Cardiac muscle cell (in vitro differentiated cells and primary cell): Measurements from ENCODE around the gene BTNL3. TPM values are rescaled to one million over a fixed set of nuclear protein-coding genes. Genes with fewer than 3 reads are reported as not detected.
"Not testable (repeated sequence)": the region's sequence is repeated elsewhere in the genome, so short reads cannot be mapped to it uniquely, and the experiment has no call there.

Experiments
- DNase-seq, 2 donors: peaks; one replicate each; pipeline versions ENCODE4 v3.0.0 to v3.0.0-alpha.2; 2010 to 2017; ENCODE audit warnings: low read depth in 1 of 2, low spot score in 1 of 2
- H3K27ac ChIP-seq: fragments of 200-600 bp; sonication (generic); 2 replicates; pipeline ENCODE4 v1.5.1; 2016
- H3K27me3 ChIP-seq: fragments of 200-600 bp; sonication (generic); 2 replicates; pipeline ENCODE4 v1.6.0; 2016; ENCODE audit warnings: control low read depth
- H3K36me3 ChIP-seq: fragments of 200-600 bp; sonication (generic); 2 replicates; pipeline ENCODE4 v1.5.1; 2016; ENCODE audit warnings: control low read depth
- H3K4me1 ChIP-seq: fragments of 200-600 bp; sonication (generic); 2 replicates; pipeline ENCODE4 v1.8.1; 2017; ENCODE audit warnings: low read depth, mild to moderate bottlenecking, mixed run types
- H3K4me3 ChIP-seq: fragments of 200-600 bp; sonication (generic); 2 replicates; pipeline ENCODE4 v1.5.1; 2016; ENCODE audit warnings: mild to moderate bottlenecking
- H3K9me3 ChIP-seq: fragments of 200-600 bp; sonication (generic); 2 replicates; pipeline ENCODE4 v1.5.1; 2017; ENCODE audit warnings: low read depth, mild to moderate bottlenecking, control low read depth
- polyA plus RNA-seq: library from polyadenylated mRNA; unstranded; fragments of >200 nt; fragmentation: Nextera tagmentation; extraction: Ambion mirVana; gene quantifications from 2 replicates; pipeline ENCODE4 v1.2.1, GENCODE V29; 2016
- total RNA-seq: library from RNA; depleted of rRNA; stranded (reverse); fragments of >200 nt; gene quantifications from 2 replicates; pipeline ENCODE4 v1.2.3, GENCODE V29; 2016
- TF ChIP-seq, protein P1 (sequence below): IDR thresholded peaks from 2 replicates; pipeline ENCODE4 v1.5.1; 2012; ENCODE audit warnings: low read depth, mild to moderate bottlenecking, low read length

Gene BTNL3
- total and polyA plus RNA-seq, 2 experiments from 2014 or later = not detected

GRCh38 chr5:181044662-181045305 is 56.1 kb downstream of the BTNL3 start:
- DNase-seq = no peak

GRCh38 chr5:181045316-181045715 is 56.7 kb downstream of the BTNL3 start:
- no peaks in the 10 kb centered on the region for H3K9me3 ChIP-seq
- TF ChIP-seq, protein P1, sequence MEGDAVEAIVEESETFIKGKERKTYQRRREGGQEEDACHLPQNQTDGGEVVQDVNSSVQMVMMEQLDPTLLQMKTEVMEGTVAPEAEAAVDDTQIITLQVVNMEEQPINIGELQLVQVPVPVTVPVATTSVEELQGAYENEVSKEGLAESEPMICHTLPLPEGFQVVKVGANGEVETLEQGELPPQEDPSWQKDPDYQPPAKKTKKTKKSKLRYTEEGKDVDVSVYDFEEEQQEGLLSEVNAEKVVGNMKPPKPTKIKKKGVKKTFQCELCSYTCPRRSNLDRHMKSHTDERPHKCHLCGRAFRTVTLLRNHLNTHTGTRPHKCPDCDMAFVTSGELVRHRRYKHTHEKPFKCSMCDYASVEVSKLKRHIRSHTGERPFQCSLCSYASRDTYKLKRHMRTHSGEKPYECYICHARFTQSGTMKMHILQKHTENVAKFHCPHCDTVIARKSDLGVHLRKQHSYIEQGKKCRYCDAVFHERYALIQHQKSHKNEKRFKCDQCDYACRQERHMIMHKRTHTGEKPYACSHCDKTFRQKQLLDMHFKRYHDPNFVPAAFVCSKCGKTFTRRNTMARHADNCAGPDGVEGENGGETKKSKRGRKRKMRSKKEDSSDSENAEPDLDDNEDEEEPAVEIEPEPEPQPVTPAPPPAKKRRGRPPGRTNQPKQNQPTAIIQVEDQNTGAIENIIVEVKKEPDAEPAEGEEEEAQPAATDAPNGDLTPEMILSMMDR = no peak
- DNase-seq = no peak
- no peaks in the 10 kb centered on the region for H3K36me3 ChIP-seq
- no peak overlapping the region for H3K4me3 ChIP-seq
- peaks cover 7% of the 10 kb centered on the region for H3K27me3 ChIP-seq
- no peak overlapping the region for H3K27ac ChIP-seq
- H3K4me1 ChIP-seq = no peaks in the 10 kb centered on the region

More at GRCh38 chr5:181044662-181045305, 56.1 kb downstream of the BTNL3 start:
- Histone ChIP-seq H3K4me1 (no peaks in the 10 kb centered on the region), H3K27ac (no peak overlapping the region), H3K9me3 (no peaks in the 10 kb centered on the region), H3K27me3 (peaks cover 2% of the 10 kb centered on the region), H3K36me3 (no peaks in the 10 kb centered on the region), H3K4me3 (no peak overlapping the region)
- TF ChIP-seq, protein P1 = no peak

- H3K4me3 ChIP-seq, H3K27ac ChIP-seq, H3K9me3 ChIP-seq, DNase-seq, H3K36me3 ChIP-seq, H3K4me1 ChIP-seq: not testable (repeated sequence)
- H3K27me3 ChIP-seq = peaks cover 12% of the 10 kb centered on the region
These were observed 57.2 kb downstream of the BTNL3 start for GRCh38 chr5:181045857-181046256.

GRCh38 chr5:181047288-181047687 is 58.6 kb downstream of the BTNL3 start:
- TF ChIP-seq, protein P1 = no peak
- Histone ChIP-seq H3K27me3 (peaks cover 25% of the 10 kb centered on the region), H3K4me3 (no peak overlapping the region), H3K36me3 (no peaks in the 10 kb centered on the region), H3K9me3 (no peaks in the 10 kb centered on the region), H3K4me1 (no peaks in the 10 kb centered on the region), H3K27ac (no peak overlapping the region)
- no peak for DNase-seq

- Histone ChIP-seq H3K4me3 (no peak overlapping the region), H3K27ac (no peak overlapping the region), H3K9me3 (no peaks in the 10 kb centered on the region), H3K27me3 (peaks cover 31% of the 10 kb centered on the region), H3K36me3 (no peaks in the 10 kb centered on the region), H3K4me1 (no peaks in the 10 kb centered on the region)
- TF ChIP-seq, protein P1 = no peak
- no peak for DNase-seq
These were observed 59.3 kb downstream of the BTNL3 start for GRCh38 chr5:181047921-181048320.

GRCh38 chr5:181050016-181050415 is 61.4 kb downstream of the BTNL3 start:
- Histone ChIP-seq H3K4me3 (no peak overlapping the region), H3K27me3 (peaks cover 52% of the 10 kb centered on the region), H3K27ac (no peak overlapping the region), H3K9me3 (no peaks in the 10 kb centered on the region), H3K36me3 (no peaks in the 10 kb centered on the region), H3K4me1 (no peaks in the 10 kb centered on the region)
- no peak for DNase-seq
- TF ChIP-seq, protein P1 = no peak
